ENCODE results near the gene MPIG6B.

MPIG6B gene

DNA sequence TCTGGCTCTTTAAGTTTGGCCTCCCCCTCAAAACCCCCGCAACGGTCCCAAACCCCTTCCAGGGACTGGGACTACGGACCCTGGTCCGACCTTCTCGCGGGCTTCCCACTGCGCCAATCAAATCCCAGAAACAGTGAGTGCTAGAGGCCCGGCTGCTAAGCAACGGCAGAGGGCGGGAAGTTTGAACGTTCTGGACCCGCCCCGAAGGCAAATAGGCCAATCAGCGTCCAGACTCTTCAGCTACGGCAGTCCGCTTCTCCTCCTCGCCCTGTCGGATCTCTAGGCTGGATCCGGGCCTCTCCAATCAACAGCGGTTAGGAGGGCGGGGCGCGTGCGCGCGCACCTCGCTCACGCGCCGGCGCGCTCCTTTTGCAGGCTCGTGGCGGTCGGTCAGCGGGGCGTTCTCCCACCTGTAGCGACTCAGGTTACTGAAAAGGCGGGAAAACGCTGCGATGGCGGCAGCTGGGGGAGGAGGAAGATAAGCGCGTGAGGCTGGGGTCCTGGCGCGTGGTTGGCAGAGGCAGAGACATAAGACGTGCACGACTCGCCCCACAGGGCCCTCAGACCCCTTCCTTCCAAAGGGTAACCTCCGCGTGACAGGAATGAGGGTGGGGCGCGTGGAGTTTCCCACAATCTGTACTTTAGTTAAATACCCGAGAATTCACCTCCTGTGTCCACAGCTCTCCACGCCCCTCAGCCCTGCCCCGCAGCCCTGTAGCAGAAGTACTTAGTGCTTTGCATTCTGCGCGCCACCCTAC is 16.6 kb downstream of the MPIG6B start, which contains the start of gene MSH5:
TSS of gene MSH5 (plus strand) at position 367 of the 758 bp plus-strand sequence. CDS start 462 bp downstream, outside the sequence.
- DNase-seq: peak; percentile 97 to 98

DNA sequence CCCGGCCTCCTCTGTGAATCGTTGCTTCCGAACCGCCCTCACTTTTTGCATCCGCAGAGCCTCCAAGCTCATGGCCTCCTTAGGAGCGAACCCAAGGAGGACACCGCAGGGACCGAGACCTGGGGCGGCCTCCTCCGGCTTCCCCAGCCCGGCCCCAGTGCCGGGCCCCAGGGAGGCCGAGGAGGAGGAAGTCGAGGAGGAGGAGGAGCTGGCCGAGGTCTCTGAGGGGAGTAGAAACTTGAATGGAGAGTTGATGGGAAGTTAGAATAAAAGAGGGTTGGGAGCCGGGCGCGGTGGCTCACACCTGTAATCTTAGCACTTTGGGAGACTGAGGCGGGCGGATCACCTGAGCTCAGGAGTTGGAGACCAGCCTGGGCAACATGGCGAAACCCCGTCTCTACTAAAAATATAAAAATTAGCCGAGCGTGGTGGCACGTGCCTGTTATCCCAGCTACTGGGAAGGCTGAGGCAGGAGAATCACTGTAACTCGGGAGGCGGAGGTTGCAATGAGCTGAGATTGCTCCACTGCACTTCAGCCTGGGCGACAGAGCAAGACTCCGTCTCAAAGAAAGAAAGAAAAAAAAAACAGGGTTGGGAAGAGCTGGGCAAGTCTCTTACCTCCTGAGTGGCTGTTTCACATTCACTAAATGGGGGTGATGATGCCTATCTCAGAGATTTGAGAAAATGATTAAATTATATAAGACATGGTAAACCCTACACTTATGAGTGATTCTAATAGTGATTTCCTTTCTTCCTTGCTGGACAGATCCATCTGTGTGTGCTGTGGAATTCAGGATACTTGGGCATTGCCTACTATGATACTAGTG is 17.4 kb downstream of the MPIG6B start:
- peak in 1 of 2 donors; percentile 32 for DNase-seq

DNA sequence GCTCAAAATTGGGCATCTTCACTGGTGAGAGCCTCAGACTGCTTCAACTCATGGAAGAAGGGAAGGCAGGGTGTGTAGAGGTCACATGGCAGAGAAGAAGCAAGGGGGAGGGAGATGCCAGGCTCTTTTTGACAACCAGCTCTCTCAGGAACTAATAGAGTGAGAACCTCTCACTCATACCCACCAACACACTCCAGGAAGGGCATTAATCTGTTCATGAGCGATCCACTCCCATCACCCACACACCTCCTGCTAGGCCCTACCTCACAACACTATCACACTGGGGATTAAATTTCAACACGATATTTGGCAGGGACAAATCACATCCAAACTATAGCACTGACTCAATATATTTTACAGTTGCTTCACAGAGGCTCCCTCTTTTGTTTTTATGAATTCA is 18.6 kb downstream of the MPIG6B start:
- no peak for DNase-seq

DNA sequence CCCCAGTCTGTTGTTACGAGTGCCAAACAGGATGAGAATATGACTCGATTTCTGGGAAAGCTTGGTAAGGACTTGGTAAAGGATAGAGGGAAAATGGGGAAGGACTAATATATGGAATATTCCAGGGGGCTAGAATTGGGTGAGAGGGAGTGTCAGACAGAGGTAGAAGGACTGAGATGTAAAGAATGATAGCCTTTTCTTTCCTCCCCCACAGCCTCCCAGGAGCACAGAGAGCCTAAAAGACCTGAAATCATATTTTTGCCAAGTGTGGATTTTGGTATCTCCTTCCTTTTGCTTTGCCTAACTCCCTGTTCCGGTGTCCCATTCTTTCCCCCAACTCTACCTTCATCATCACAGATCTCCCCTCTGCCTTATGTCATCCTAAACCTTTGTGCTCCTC is 19.7 kb downstream of the MPIG6B start:
- DNase-seq: no peak

DNA sequence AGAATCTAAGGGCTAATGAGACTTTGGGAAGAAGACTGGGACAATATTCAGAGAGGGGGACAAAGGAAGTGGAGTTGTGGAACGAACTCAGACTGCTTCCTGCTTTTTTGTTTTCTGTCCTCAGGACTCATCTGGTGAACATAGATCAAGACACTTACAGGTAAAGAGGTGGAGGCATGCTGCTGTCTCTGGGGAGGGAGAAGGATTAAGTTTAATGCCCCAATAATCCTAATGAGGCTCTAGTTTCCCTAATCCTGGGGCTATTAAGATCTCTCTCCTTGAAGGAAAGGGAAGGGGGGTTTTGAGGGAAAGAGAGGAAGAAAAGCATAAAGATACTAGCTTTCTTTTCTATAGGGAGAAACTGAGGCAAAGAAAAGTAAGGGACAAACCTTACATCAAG is 21.2 kb downstream of the MPIG6B start:
- no peak for DNase-seq

DNA sequence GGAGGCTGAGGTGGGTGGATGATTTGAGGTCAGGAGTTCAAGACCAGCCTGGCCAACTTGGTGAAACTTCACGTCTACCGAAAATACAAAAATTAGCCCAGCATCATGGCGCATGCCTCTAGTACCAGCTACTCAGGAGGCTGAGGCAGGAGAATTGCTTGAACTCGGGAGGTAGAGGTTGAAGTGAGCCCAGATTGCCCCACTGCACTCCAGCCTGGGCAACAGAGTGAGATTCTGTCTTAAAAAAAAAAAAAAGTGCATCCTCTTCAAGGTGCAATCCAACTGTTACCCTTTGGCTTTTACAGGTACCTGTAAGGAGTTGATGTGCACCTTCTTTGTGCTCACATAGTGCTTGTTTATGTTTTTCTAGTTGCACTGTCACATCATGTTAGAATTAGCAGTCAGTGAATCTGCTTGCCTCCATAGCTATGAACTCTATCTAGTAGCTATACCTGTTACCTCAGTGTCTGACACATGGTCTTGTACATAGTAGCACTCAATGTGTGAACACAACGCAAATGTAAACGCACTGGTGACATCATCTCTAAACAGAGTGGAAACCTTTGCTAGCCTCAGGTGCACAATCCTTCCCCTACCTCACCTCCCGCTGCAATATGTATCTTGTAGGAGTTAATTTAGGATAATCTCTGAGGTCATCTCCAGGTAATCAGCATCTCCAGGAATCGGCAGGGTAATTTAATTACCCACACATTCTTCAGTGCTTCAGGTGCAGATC is 26.3 kb downstream of the MPIG6B start:
- no peak for DNase-seq

DNA sequence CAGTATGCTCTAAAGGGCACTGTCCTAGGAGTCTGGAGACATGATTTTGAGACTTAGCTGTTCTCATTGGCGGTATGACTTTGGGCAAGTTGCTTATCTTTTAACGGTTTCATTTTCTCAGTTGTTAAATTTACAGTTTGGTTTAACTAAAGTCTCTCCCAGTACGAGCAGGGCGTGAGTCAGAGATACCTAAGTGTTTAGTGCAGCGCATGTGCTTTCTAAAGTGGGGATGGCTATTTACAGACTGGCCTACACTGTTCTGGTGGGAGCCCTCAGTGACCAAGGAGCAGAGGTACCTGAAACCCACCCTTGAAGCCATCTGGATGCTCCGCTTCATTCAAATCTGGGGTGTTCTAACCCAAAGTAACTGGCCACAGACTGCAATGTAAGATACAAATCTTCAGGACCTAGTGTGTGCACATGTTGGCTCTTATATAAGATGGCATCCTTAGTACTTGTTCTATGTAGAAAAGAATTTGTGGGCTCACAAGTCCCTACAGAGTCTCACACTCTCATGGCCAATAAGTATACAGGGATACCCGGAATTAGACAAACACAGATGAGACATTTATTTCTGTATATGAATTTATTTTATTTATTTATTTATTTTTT is 27.3 kb downstream of the MPIG6B start:
- DNase-seq: no peak

DNA sequence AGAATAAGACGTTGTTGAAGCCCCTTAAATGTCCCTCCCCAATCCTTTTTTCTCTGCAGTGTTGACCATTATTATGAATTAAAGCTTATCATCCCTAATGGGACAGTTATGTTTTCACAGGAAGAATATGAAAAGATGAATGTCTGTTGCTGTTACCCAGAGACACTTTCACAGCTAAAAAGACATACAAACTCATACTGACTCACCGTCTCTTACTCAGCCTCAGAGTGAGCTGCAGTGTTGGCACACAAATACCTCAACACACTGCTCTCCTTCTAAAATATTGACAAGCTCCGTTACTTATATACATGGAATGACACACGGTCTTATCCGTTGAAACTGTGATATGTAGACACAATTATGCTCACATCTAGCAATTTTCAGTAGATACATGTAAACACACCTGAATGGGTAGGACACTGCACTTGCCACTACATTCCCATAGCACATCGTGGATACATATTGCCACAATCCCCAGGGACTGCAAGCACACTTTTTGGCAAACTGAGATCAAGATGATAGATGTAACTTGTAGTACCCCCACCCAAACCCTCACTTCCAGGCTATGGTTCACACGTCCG is 29.7 kb downstream of the MPIG6B start:
- DNase-seq: no peak

DNA sequence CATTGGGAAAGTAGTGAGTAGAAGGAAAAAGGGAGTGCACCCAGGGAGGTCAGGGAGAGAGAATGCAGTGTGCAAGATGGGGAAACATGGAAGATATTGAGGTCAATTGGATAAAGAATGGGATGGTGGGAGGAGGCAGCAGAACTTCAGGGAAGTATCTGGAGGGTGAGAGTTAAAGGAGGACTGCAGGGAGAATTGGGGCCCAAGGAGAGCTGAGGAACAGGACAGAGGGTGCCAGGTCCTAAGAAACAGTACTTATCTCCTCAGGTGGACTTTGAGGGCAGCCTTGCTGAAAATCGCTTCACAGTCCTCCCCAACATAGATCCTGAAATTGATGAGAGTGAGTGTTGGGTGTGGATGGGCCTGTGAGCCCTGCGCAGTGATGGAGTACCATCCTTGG is 35.1 kb downstream of the MPIG6B start:
- no peak for DNase-seq

DNA sequence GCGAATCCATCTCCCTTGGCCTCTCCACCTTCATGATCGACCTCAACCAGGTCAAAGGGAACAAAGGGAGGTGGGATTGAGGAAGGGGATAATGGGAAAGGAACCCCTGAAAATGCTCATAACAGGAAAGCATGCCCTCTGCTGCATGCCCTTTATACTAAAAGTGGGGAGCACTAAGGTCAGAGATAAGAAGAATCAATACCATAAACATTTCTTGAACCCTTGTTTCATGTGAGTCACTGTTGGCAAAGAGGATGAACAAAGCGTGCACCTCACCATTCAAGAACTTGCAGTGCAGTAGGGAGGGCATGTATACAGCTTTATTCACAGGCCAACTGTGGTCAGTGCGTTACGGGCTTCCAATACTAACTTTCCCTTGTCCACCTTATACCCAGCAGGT is 37.6 kb downstream of the MPIG6B start:
- no peak for DNase-seq

DNA sequence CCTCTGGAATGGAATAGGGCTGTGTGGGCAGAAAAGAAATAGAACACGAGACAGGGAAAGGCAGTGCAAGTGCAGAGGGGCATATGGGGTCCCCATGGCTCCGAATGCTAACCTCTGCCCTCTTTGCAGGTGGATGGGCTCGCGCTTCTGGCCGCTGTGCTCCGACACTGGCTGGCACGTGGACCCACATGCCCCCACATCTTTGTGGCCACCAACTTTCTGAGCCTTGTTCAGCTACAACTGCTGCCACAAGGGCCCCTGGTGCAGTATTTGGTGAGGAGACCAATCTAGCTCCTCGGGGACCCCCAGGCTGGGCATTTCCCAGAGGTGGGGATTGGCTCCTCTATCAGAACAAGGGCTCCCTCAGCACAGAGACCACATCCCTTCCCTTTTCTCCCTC is 38.2 kb downstream of the MPIG6B start:
- DNase-seq: no peak

DNA sequence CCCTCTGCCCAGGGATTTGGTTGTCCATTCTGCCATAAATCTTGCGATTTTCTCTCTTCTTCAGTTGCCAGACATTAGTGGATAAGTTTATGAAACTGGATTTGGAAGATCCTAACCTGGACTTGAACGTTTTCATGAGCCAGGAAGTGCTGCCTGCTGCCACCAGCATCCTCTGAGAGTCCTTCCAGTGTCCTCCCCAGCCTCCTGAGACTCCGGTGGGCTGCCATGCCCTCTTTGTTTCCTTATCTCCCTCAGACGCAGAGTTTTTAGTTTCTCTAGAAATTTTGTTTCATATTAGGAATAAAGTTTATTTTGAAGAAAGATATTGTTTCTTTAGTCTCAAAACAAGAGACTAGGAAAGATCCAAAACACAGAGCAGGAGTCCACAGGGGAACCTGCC is 39.2 kb downstream of the MPIG6B start, which contains the start of gene SAPCD1:
TSS of gene SAPCD1 (plus strand) at position 301 of the 400 bp plus-strand sequence. CDS start 399 bp downstream, outside the sequence.
- no peak for DNase-seq

DNA sequence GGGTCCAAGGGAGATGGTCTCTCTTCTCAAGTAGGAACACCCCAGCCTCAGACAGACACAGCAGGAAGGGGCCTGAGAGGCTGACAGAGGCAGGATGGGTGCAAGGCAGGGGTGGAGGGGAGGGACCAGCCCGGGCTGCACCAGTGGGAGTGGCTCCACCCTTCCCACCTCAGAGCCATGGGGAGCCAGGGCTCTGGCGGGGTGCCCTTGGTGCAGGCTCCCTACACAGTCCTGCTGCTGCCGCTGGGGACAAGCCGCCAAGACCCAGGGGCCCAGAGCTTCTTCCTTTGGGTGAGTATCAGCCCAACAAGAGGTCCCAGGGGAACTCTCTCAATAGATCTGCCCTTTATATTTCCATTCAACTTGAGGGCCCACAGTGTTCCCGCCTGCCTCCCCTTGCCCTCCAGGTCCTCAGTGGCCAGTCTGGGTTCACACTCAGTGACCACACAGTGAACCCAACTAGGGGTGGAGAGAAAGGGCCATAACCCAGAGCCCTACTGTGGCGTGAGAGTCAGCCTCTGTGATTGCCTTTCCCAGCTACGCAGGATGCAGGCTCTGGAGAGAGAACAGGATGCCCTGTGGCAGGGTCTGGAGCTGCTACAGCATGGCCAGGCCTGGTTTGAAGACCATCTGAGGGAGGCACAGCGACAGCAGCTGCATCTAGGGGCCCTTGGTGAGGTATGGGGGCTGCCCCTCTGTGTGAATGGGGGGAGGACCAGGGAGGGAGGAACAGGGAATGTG is 39.9 kb downstream of the MPIG6B start:
- DNase-seq: no peak

DNA sequence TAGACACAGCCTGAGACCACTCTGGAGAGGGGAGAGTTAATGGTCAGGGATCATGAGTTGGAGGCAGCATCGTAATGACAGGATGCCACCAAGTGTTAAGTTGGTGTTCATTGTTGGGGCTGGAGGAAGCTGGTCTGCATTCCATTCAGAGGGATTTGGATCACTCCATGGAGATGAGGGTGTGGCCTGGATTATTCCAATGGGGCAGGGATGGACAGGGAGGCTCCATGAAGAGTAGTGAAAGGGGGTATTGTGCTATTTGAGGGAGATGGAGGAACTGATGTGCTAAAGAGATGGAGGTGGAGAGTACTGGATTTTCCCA is 40.4 kb downstream of the MPIG6B start:
- DNase-seq: no peak

DNA sequence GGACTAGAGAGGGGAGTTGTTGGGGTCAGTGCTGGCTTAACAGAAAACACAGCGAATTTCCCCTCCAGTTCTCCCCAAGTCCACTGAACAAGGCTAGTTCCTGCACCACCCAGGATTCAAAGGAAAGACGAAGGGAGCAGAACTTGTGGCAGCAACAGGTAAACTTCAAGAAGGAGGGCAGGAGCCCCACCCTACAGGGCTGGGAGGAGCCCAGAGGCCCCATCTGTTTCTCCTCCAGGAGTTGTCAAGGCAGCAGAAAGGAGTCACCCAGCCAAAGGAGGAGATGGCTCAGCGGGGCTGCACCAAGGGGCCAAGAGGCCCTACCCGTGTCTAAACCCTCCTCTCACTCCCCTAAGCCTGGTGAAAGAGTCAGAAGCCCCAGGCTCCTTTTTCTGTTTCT is 41.0 kb downstream of the MPIG6B start:
- no peak for DNase-seq

DNA sequence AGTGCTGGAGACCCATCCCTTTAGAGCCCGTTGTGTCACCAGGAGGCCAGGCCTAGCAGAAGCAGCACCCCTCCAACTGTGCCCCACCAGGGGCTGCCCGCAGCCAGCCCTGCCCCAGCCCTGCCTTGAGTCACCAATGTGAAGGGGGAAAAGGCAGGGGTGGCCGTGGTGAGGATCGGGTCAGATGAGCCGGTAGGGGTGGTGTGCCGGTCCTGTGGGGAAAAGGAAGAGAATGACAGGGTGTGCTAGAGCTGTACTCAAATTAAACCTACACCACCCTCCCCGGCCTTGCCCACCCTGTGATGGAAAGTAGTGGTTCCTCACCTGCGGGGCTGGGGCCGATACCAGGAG is 42.4 kb downstream of the MPIG6B start:
- no peak for DNase-seq

DNA sequence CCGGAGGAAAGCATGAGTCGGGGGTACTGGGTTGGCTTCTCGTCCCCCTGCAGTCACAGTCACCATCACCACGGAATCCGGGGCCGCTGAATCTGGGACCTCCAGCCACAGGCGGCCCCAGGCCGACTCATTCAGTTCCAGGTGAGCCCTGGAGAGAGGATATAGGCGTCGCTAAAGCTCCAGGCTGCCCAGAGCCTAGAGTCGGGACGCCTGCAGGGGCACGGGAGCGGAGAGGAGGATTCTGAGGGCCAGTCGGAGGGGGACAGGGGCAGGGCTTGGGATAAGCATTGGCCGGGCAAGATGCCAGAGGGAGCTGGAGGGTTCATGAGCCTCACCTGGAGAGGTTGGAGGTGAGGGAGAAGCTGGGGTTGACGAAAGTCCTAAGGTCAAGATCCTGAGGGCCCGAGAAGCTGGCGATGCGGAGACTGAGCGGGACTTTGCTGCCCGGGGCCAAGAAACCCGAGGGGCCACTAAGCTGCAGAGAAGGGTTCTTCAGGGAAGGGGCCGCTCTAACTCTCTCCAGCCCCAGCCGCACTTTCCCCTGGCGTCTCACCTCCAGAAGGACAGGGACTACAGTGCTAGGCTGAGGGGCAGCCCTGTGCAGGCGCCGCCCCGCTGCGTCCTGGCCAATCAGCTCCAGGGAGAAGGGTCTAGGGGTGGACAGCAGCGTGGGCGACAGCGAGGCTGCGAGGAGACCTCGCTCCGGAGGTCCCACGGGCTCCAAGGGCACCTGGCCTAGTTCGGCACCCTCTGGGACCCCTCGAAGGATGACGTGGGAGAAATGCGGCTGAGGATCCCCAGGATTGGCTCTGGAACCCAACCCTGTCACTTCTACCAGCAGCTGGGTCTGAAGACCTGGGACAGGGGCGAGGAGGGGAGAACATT is 43.0 kb downstream of the MPIG6B start:
- DNase-seq: no peak

DNA sequence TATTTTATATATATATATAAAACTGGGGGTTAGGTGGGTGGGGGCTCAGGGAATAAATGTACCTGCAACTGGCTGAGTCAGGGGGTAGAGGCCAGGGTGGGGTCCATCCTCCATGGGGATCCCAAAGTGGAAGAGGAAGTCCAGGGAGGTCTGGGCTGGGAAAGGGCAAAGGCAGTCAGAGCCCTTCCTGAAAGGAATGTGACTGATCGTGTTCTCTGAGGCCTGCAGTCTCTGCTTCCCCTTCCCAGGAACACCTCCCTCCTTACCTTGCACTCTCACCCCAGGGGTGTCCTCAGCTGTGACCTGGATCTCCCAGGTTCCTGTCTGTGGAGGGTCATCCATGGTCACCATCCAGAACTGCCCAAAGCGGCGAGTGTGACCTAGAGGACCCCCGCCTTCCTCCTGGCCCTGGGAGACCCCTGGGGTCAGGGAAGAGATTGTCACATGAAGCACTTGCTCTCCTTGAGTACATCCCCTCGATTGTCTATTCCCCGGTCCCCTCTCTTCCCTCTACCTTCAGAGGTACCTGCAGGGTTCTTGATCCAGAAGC is 44.0 kb downstream of the MPIG6B start:
- DNase-seq: no peak

DNA sequence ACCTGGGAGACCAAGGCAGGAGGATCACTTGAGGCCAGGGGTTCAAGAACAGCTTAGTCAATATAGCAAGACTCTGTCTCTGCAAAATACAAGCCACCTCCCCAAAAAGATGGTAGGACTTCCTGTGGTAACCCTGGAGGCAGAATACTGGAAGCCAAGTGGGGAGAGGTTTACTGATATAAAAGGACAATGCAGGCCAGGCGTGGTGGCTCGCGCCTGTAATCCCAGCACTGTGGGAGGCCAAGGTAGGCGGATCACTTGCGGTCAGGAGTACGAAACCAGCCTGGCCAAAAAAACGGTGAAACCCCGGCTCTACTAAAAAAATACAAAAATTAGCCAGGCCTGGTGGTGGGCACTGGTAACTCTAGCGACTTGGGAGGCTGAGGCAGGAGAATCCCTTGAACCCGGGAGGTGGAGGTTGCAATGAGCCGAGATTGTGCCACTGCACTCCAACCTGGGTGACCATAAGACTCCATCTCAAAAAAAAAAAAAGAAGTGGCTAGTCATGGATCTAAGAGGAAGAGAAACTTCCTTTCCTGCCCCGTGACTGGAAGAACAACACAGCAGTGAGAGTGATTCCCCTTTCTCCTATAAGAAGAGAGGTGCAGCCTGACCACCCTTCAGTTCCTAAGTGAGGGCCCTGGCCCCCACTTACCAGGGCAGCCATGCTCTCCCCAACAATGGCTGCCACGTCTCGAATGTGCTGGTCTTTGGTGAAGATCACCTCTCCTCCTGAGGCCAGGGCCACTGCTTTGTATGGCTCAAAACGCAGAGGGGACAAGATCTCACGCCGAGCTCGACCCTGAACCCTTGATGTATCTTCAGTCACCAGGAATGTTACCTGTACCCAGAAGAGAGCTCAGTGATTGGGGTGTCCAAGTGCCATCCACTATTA is 45.4 kb downstream of the MPIG6B start:
- DNase-seq: no peak
